HG02571 (cell line): Measurements from ENCODE around the gene BCLAF3.

ENCODE experiments used
- ATAC-seq: cut with Tn5 transposase; IDR thresholded peaks from one replicate; pipeline ENCODE4 v1.9.1; 2021; ENCODE audit warnings: mild to moderate bottlenecking, moderate library complexity; ENCODE audit not compliant: unreplicated experiment

BCLAF3 gene

DNA sequence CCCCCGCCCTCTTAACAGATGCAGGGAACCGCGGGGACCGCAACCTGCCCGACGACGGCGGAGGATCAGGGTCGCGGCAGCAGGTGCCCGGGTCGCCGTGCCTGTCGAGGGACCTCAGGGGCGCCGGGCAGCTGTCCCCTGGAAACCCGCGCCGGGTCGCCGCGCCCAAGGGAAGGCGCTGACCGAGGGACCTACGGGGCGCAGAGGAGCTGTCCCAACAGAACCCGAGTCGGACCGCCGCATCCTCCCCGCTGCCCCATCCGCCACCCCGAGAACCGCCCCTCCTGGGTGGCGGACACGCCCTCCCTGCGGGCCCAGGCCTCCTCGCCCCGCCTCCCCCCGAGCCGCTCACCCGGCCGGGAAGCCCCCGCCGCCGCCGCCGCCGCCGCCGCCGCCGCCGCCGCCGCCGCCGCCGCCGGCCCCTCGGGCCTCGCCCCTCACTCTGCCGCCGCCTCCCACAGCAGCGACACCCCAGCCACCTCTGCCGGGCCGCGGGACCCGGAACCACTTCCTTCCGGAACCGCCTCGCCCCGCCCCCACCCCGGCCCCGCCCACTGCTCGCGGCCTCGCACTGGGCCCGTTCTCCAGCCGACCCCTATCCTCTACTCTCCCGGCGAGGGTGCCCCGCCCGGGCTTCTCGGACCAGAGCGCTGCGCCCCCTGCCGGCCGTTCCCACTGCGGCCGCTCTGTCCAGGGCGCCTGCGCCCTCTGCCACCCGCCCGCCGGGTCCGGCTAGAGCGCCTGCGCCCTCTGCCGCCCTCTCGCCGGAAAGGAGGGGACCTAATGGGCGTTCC lies at the start of gene BCLAF3:
Gene BCLAF3 (minus strand): TSS at position 506 of the 794 bp plus-strand sequence. CDS start 20,797 bp downstream, outside the sequence.
- peak; percentile 85 for ATAC-seq

DNA sequence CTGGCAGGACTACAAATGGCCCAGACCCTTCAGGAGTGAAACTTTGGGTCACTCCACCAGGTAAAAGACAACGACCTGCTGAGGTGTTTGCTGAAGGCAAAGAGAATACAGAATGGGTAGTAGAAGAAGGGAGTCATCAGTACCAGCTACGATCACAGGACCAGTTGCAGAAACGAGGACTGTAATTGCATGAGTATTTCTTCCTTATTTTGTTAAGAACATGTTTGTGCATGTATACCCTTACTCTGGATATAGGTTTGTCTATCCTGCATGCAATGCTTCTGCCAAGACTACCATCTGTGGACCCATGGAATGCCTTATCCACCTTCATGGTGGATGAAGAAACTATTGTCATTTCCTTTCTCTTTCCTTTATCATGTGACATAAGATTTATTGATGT lies 48.1 kb upstream of the BCLAF3 start:
- no peak for ATAC-seq

DNA sequence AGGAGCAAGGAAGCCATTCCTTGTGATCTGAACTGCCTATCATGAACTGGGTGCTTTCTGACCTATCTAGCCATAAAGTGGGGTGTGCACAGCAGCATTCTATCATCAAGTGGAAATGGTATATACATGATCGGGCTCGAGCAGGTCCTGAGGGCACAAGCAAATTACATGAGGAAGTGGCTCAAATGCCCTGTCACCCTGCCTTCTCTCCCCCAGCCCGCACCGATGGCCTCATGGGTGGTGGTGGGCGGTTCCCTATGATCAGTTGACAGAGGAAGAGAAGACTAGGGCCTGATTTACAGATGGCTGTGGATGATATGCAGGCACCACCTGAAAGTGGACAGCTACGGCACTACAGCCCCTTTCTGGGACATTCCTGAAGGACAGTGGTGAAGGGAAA lies 46.3 kb upstream of the BCLAF3 start:
- no peak for ATAC-seq

DNA sequence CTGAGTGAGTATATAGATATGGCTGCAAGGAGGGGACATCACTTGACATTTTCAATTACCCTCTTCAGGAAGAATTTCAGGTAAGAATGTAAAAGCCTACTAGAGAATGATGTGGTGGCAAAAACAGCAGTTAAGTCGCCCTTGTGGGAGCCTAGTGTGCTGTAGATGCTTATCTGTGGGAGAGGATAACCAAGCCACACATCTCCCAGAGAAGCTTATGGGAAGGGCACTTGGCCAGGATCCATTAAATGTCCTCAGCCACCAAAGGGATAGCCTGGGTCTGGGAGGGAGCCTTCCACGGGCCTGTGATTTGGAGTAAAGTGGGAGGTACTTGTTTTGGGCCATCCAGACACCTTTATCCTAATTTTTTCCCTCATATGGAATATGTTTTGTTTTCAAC lies 41.3 kb upstream of the BCLAF3 start:
- no peak for ATAC-seq

DNA sequence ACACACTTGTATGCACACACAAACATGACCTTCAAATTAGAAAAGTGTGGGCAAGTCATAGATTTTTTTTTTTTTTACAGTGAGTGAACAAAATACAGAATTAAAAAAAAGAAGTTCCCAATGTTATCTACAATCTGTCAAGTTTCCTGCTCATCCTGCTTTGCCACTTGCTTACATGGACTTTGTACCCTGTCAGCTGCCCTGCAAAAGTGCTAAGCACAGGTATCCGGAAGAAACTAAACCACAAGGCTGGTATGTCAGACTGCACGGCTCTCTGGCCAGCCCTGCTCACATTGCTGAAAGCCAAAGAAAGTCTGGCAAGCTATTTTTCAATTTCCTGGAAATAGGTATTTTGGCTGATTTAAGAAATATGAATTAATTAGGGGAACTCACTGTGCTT lies 38.9 kb upstream of the BCLAF3 start:
- ATAC-seq: no peak

DNA sequence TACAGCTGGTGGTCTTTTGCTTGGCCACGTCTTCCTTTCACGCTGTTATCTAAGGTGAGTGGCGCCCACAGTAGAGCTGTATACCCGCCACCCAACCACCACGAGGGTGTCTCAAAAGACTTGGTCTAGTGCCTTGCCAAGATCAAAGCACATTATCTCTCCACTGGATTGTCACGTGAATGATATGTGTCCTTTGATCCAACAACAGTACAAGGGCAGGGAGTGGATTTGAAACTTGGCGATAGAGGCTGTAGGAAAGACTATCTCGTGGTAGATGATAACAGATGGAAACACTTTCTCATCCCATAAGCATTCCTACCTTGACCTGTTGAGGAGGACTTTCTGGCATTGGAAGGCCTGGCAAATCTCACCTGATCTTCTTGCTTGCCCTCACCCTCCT lies 37.7 kb upstream of the BCLAF3 start:
- ATAC-seq: no peak

DNA sequence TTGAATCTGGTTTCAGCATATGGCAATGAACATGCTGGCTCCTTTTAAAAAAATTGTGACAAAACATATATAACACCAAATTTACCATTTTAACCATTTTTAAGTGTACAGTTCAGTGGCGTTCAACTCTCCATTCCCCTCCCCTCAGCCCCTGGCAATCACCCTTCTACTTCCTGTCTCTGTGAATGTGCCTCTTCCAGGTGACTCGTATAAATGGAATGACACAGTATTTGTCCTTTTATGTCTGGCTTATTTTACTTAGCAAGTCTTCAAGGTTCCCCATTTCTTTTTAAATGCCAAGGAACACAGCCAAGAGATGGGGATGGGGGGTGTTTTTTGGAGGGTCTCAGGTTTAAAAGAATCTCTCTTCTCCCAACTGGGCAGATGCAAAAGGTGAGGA lies 35.4 kb upstream of the BCLAF3 start:
- ATAC-seq: no peak

DNA sequence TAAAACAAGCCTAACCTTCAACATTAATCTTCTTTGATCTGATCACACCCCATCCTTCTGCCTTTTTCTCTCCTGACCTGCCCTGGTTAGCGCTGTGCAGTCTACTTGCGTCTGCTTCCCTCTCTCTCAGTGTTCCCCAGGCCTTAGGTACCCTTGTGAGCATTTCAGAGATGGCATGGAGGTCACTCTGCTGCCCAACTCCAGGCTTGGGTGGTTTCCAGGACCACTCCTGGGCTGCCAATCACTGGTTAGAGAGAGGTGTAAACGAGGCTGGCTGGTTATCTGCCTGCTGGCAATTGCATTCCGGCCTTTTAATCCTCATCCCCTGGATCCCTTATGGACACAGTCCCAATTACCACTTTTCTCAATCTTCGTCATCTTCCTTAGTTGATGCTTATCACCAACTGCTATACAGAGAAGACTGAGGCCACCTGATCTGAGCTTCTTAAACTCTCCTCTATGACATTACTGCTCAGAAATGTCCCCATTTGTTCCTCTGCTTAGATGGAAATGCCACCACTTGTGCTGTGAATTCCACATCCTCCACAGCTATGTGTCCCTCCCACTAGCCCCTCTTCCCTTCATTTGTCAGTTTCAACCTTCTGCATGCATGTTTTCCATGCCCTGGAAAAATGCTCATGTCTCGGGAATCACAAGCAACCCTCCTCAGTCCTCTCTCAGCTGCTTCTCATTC lies 29.0 kb upstream of the BCLAF3 start:
- no peak for ATAC-seq

DNA sequence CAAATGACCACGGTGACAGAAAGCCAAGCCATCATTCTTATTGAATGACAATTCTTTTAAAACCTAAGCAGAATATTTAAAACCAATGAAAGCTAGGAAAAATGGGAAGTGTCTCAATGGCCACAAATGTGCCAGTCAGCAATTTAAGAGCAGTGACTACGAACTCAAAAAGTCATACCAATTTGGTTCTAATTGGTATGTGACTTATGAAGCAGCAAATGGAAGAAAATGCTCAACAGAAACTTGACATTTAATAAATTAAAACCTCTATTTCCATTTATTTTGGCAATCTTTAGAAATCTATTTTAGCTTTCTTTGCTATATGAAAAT lies 25.7 kb upstream of the BCLAF3 start:
- ATAC-seq: no peak

DNA sequence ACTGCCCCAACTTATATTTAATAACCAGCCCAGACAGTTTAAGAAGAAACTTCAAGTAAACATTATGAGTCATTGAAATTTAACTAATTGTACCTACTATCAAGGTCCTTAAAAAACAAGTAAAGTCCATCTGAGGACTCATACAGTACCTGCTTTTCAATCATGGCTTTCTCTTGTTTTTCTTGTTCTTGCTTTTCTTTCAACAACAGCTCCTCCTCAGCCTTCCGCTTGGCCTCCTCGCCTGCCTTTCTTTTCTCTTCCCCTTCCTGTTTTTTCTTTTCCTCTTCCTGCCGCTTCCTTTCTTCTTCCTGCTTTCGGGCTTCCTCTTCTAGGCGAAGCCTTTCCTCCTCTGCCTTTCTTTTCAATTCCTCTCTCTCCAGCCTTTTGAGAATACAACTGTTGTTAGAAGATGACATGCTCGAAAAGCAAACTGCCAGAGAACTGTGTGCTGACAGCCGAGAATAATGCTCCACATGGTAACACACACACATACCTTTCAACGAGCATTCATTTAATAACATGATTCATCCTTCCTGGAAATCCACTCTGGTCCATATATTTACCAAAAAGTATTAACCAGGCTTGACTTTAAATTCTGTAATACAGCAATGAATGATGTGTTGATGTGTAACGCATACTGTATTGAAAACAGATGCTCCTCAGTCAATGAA lies 25.2 kb upstream of the BCLAF3 start:
- ATAC-seq: no peak

DNA sequence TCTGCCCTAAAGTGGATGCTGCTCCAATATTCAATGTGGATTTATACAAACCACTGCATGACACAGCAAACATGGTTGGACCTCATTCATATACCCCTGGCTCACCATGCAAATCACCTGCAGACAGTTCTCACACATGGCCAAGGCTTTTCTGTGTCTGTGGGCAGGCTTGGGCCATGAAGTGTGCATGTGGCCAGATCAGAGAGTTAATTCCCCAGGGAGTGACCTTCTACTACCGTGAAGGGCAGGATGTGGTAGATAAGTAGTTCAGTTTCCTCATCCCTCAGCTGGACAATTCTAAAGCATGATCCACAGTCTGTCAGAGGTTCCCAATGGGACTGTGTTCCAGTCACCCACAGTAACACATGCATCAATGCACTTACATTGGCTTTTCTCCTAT lies 24.6 kb upstream of the BCLAF3 start:
- ATAC-seq: no peak

DNA sequence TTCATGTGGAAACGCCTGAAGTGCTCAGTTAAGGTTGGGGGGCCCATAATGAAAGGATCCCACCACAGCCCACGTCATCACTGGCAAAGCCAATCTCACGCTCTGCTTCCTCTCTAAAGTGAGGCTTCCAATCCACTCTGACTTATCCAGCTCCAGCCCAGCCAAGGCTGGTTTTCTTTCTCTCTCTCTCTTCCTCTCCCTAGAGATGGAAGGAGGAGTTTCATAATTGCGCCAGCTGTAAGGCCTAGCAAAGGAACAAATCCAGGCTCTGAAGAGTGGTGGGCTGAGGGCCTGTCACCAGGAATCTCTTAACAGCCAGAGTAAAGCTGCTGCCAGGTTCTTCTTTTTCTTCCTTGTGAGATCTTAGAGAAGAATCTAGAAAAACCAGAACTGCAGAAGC lies 20.7 kb upstream of the BCLAF3 start:
- ATAC-seq: no peak

DNA sequence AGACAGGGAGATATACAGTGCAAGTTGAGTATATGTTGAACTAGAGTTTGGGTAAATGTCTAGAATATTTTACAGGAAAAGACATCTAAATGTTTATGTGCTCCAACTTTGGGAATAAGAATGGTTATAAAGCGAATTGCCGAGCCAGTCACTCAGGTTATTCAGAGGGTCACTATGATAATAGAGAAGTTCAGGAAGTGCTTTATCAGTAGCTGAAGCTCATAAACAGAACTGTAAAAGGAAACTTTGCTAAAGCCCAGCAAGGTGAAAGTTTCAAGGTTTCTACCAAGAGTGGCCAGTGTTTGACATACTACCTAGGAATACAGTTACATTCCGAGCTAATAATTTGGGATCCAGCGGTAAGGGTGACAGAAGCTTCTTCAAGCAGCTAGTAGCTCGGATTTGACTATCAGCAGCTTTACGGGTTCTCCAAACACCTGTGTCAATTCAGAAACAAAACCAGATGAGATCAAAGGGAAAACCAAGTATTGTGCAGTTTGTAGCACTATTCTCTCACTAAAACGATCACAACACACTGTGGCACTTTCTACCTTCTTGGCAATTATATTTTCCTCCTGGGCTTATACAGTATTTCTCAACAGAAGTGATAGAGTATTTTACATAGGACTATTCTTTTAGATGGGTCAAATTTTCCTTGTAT lies 17.2 kb upstream of the BCLAF3 start:
- no peak for ATAC-seq

DNA sequence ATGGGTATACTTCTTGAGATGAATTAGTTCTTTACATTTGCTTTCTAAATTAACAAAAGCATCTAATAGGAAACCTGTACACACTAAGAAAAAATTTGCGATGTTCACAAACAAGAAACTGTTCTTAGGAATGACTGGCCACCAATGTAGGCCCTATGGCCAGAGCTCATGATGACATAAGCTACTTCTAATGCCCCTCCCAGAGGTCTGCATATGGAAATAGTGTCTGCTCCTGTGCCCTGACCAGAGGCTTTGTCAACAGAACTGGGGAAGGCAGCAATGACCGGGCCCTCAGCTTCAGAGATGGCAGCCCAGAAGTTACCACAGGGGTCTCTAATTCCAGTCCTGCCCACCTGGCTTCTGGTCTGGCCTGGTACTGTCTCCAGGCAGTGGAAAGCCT lies 15.0 kb upstream of the BCLAF3 start:
- ATAC-seq: no peak

DNA sequence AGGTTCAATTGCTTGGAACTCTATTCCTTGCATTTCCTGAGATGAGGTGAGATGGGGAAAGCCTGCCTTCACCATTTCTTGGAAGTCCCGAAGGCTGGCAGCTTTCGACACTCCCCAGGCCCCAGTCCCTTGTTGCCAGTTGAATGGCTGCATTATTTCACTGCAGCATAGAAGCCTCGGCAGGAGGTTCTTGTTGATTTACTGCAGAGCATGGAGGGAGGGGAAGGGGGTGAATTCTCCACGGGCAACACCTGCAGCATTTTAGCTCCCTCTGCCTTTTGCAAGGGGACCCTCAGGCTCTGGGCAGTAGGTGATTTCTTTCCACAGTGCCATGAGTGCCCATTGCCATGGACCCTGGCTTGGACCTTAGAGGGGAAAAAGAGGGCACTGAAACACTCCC lies 10.7 kb upstream of the BCLAF3 start:
- ATAC-seq: no peak

DNA sequence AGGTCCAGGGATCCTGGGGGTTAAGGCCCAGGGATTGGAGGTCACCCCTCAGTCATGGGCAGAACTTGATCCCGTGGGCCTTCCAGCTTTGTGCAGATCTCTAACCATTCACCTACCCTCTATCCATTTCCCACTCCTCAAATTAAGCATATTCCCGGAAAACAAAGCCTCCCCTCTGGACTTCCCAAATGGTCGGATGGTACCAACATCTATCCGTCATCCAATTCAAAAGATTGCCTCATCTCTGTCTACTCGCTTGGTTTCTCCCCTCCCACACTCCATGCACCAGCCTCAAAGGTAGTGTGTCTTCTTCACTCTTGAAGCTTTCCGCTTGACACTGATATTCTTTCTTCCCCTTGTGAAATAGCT lies 473 bp upstream of the BCLAF3 start:
- ATAC-seq: no peak

DNA sequence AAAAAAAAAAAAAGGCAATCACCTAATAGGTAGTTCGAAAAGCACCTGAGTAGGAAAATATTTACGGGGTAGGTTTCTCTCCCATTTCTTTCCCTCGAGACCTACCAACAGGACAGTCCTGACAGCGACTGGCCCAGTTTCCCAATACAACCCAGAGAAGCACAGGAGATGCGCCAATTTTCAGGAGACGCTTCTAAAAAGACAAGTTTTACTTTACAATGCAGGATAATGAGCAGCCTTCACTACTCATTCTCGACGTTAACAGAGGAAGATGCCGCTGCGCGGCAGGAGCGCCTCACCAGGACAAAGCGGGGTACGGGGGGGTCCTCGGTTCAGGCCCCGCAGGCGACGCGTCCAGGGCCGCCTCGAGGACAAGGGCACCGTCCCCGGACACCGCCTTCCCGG lies 708 bp downstream of the BCLAF3 start:
- ATAC-seq: peak; percentile 18

DNA sequence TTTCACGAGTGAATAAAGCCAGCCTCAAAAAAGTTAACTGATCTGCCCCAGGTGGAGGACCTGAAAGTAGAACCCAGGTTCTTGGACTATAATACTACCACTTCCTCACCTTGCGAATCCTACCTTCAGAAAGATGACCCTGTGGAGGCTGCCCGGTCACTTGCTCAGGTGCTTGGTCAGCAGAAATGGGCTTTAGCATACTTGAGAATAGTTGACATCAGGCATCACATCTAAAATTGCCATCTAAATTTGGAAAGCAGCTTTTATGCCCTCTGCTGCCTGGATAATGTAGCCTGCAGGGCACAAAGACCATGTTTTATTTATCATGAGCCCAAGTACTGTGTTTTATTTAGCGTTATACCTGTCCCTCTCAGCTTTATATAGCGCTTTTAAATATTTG lies 3.0 kb downstream of the BCLAF3 start:
- no peak for ATAC-seq

DNA sequence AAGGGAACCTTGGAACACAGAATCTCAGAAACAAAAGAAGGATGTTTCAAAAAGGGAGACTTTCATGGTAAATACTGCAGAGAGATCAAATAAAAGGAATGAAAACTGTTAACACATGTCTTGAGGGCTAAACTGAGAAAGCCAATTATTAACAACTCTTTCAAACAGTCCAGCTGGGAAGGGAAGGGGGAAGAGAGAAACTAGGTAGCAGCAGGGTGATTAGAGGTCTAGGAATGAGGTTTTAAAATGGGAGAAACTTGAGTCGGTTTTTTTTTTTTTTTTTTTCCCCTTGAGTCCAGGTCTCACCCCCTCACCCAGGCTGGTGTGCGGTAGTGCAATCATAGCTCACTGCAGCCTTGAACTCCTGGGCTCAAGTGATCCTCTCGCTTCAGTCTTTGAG lies 4.3 kb downstream of the BCLAF3 start:
- no peak for ATAC-seq

DNA sequence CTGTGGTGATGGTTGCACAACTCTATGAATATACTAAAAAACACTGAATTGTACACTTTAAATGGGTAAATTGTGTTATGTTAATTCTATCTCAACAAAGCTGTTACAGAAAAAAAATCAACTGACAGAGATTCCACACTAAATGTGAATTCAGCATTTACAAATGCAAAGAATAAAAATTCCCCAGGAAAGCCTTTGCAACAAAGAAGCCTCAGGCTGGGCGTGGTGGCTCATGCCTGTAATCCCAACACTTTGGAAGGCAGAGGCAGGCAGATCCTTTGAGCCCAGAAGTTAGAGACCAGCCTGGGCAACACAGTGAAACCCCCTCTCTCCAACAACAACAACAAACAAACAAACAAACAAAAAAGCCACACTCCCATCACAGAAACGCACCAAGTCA lies 8.9 kb downstream of the BCLAF3 start:
- ATAC-seq: no peak

DNA sequence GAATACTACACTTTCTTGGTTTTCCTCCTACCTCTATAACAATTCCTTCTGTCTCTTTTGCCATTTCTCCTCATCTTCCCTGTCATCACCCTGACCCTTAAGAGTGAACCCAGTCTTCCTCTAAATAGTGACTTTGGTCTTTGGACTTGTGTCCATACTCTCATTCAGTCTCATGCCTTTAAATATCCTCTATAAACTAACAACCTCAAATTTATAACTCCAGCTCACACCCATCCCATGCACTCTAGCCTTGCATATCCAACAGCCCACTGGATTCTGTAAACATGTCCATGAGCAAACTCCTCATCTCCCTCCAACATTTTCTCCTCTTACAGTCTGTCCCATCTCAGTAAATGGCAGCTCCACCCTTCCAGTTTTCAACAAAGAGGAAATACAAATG lies 15.0 kb downstream of the BCLAF3 start:
- no peak for ATAC-seq

DNA sequence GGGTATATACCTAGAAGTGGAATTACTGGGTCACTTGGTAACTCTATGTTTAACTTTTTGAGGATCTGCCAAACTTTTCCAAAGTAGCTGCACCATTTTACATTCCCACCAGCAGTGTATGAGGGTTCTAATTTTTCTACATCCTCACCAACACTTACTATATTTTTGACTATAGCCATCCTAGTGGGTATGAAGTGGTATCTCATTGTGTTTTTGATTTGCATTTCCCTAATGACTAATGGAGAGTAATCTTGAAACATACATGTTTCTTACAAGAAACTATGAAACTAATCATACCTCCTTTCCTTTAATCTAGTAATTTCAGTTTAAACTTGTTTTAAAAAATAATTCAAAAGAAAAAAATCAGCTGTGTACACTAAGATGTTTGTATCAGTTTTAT lies 17.9 kb downstream of the BCLAF3 start:
- no peak for ATAC-seq
